Lower lobe of right lung (tissue), 2 donors: ENCODE measurements around the gene DNAJC9. TPM values are rescaled to one million over a fixed set of nuclear protein-coding genes. Genes with fewer than 3 reads are reported as not detected.
A peak's percentile ranks its signal among the peaks of the same experiment; 100 is the strongest.

Experiments
- ATAC-seq, 2 donors: fragments of 200-7000 bp; cut with Tn5 transposase; one replicate each; pipeline ENCODE4 v1.9.1; 2020 to 2022; ENCODE audit warnings: mild to moderate bottlenecking in 2 of 2, moderate library complexity in 2 of 2
- DNase-seq: peaks from one replicate; pipeline ENCODE4 v3.0.0-alpha.2; 2020
- H3K27ac ChIP-seq: fragments of 200-600 bp; one replicate; pipeline ENCODE4 v1.8.0; 2022
- H3K27me3 ChIP-seq: fragments of 200-600 bp; one replicate; pipeline ENCODE4 v1.8.0; 2022; ENCODE audit warnings: low read depth
- H3K36me3 ChIP-seq: fragments of 200-600 bp; one replicate; pipeline ENCODE4 v1.8.0; 2022; ENCODE audit warnings: mild to moderate bottlenecking
- H3K4me1 ChIP-seq: fragments of 200-600 bp; one replicate; pipeline ENCODE4 v1.8.0; 2022
- H3K4me3 ChIP-seq: fragments of 200-600 bp; one replicate; pipeline ENCODE4 v1.8.0; 2022; ENCODE audit warnings: mild to moderate bottlenecking
- H3K9me3 ChIP-seq: fragments of 200-600 bp; one replicate; pipeline ENCODE4 v1.8.0; 2022
- CTCF ChIP-seq: fragments of 200-600 bp; IDR thresholded peaks from one replicate; pipeline ENCODE4 v1.8.0; 2022; ENCODE audit warnings: antibody characterized with exemption, mild to moderate bottlenecking
- intact Hi-C: fragments of 100-400 bp; cut with DNase I; formaldehyde crosslinking; loops from one replicate; pipeline ENCODE4 v1.11.0; 2022
- total RNA-seq: library from RNA; stranded (reverse); fragmentation: NEBNext Ultra II Directional; extraction: Animal tissue kit (Norgen Biotek cat#: 25700); gene quantifications from one replicate; pipeline ENCODE4 v1.2.1, GENCODE V29; 2021
- donor health status: DM: no; HTN: yes; CAD: no; lungs with severe emphysema.

Gene DNAJC9
- total RNA-seq, 1 donor from 2014 or later: 13.9 TPM

GRCh38 chr10:73226663-73227062 lies 20.4 kb downstream of the DNAJC9 start:
- DNase-seq (no peak), ATAC-seq (no peak)
- intact Hi-C loops: no loop called here
- Histone ChIP-seq H3K4me3 (no peak overlapping the region), H3K36me3 (peaks cover 15% of the 10 kb centered on the region), H3K4me1 (no peaks in the 10 kb centered on the region), H3K27ac (no peak overlapping the region), H3K9me3 (no peaks in the 10 kb centered on the region), H3K27me3 (no peaks in the 10 kb centered on the region)
- no peak for TF ChIP-seq CTCF

GRCh38 chr10:73225518-73225917 lies 21.5 kb downstream of the DNAJC9 start:
- TF ChIP-seq CTCF: no peak
- Histone ChIP-seq H3K27ac (no peak overlapping the region), H3K36me3 (peaks cover 6% of the 10 kb centered on the region), H3K27me3 (no peaks in the 10 kb centered on the region), H3K9me3 (no peaks in the 10 kb centered on the region), H3K4me1 (no peaks in the 10 kb centered on the region), H3K4me3 (no peak overlapping the region)
- ATAC-seq: no peak
- no peak for DNase-seq
- intact Hi-C loops: no loop called here

GRCh38 chr10:73220989-73221388 lies 26.1 kb downstream of the DNAJC9 start:
- DNase-seq: no peak
- Histone ChIP-seq H3K4me1 (no peaks in the 10 kb centered on the region), H3K9me3 (no peaks in the 10 kb centered on the region), H3K27ac (no peak overlapping the region), H3K4me3 (no peak overlapping the region), H3K36me3 (peaks cover 24% of the 10 kb centered on the region), H3K27me3 (no peaks in the 10 kb centered on the region)
- intact Hi-C loops: no loop called here
- TF ChIP-seq CTCF: no peak
- no peak for ATAC-seq

- Histone ChIP-seq H3K27ac (no peak overlapping the region), H3K4me3 (no peak overlapping the region), H3K27me3 (no peaks in the 10 kb centered on the region), H3K4me1 (no peaks in the 10 kb centered on the region), H3K36me3 (peaks cover 24% of the 10 kb centered on the region), H3K9me3 (no peaks in the 10 kb centered on the region)
- intact Hi-C loops: no loop called here
- DNase-seq (no peak), ATAC-seq (no peak)
- no peak for TF ChIP-seq CTCF
Measured at GRCh38 chr10:73219384-73219783, 27.7 kb downstream of the DNAJC9 start.

GRCh38 chr10:73218431-73219191 lies 28.4 kb downstream of the DNAJC9 start:
- TF ChIP-seq CTCF: peak; percentile 21
- Histone ChIP-seq H3K36me3 (peaks cover 24% of the 10 kb centered on the region), H3K27ac (no peak overlapping the region), H3K4me3 (no peak overlapping the region), H3K9me3 (no peaks in the 10 kb centered on the region), H3K27me3 (no peaks in the 10 kb centered on the region), H3K4me1 (no peaks in the 10 kb centered on the region)
- no peak for ATAC-seq
- DNase-seq: no peak
- intact Hi-C loops: no loop called here
